Cardiac muscle cell (in vitro differentiated cells and primary cell): ENCODE data around the gene LSM2. TPM values are rescaled to one million over a fixed set of nuclear protein-coding genes. Genes with fewer than 3 reads are reported as not detected.
A peak's percentile ranks its signal among the peaks of the same experiment; 100 is the strongest.

Experiments
- DNase-seq, 2 donors: peaks; one replicate each; pipeline versions ENCODE4 v3.0.0 to v3.0.0-alpha.2; 2010 to 2017; ENCODE audit warnings: low read depth in 1 of 2, low spot score in 1 of 2
- H3K27ac ChIP-seq: fragments of 200-600 bp; sonication (generic); 2 replicates; pipeline ENCODE4 v1.5.1; 2016
- H3K27me3 ChIP-seq: fragments of 200-600 bp; sonication (generic); 2 replicates; pipeline ENCODE4 v1.6.0; 2016; ENCODE audit warnings: control low read depth
- H3K36me3 ChIP-seq: fragments of 200-600 bp; sonication (generic); 2 replicates; pipeline ENCODE4 v1.5.1; 2016; ENCODE audit warnings: control low read depth
- H3K4me1 ChIP-seq: fragments of 200-600 bp; sonication (generic); 2 replicates; pipeline ENCODE4 v1.8.1; 2017; ENCODE audit warnings: low read depth, mild to moderate bottlenecking, mixed run types
- H3K4me3 ChIP-seq: fragments of 200-600 bp; sonication (generic); 2 replicates; pipeline ENCODE4 v1.5.1; 2016; ENCODE audit warnings: mild to moderate bottlenecking
- H3K9me3 ChIP-seq: fragments of 200-600 bp; sonication (generic); 2 replicates; pipeline ENCODE4 v1.5.1; 2017; ENCODE audit warnings: low read depth, mild to moderate bottlenecking, control low read depth
- CTCF ChIP-seq: IDR thresholded peaks from 2 replicates; pipeline ENCODE4 v1.5.1; 2012; ENCODE audit warnings: low read depth, mild to moderate bottlenecking, low read length
- polyA plus RNA-seq: library from polyadenylated mRNA; unstranded; fragments of >200 nt; fragmentation: Nextera tagmentation; extraction: Ambion mirVana; gene quantifications from 2 replicates; pipeline ENCODE4 v1.2.1, GENCODE V29; 2016
- total RNA-seq: library from RNA; depleted of rRNA; stranded (reverse); fragments of >200 nt; gene quantifications from 2 replicates; pipeline ENCODE4 v1.2.3, GENCODE V29; 2016

Gene LSM2
- total and polyA plus RNA-seq, 2 experiments from 2014 or later: 64.2 to 76.8 TPM

GRCh38 chr6:31768363-31769257 lies 38.2 kb downstream of the LSM2 start:
- no peak for TF ChIP-seq CTCF
- Histone ChIP-seq H3K4me1 (peaks cover 1% of the 10 kb centered on the region), H3K36me3 (no peaks in the 10 kb centered on the region), H3K9me3 (no peaks in the 10 kb centered on the region), H3K27me3 (no peaks in the 10 kb centered on the region), H3K4me3 (no peak overlapping the region), H3K27ac (no peak overlapping the region)
- no peak for DNase-seq

- H3K27ac ChIP-seq: no peak overlapping the region
- H3K36me3 ChIP-seq: no peaks in the 10 kb centered on the region
- no peak for TF ChIP-seq CTCF
- H3K4me1 ChIP-seq: peaks cover 5% of the 10 kb centered on the region
- no peak for DNase-seq
- H3K27me3 ChIP-seq: no peaks in the 10 kb centered on the region
- H3K9me3 ChIP-seq: no peaks in the 10 kb centered on the region
- H3K4me3 ChIP-seq: no peak overlapping the region
Observed at GRCh38 chr6:31767096-31767645, 39.6 kb downstream of the LSM2 start.

- DNase-seq: peak; percentile 32 to 56
- H3K27ac ChIP-seq: no peak overlapping the region
- H3K36me3 ChIP-seq: no peaks in the 10 kb centered on the region
- no peaks in the 10 kb centered on the region for H3K27me3 ChIP-seq
- TF ChIP-seq CTCF: no peak
- no peaks in the 10 kb centered on the region for H3K9me3 ChIP-seq
- H3K4me1 ChIP-seq: peaks cover 5% of the 10 kb centered on the region
- no peak overlapping the region for H3K4me3 ChIP-seq
Observed at GRCh38 chr6:31765910-31766794, 40.6 kb downstream of the LSM2 start.

- peaks cover 5% of the 10 kb centered on the region for H3K4me1 ChIP-seq
- DNase-seq: no peak
- no peak overlapping the region for H3K27ac ChIP-seq
- H3K9me3 ChIP-seq: no peaks in the 10 kb centered on the region
- no peaks in the 10 kb centered on the region for H3K36me3 ChIP-seq
- no peaks in the 10 kb centered on the region for H3K27me3 ChIP-seq
- TF ChIP-seq CTCF: no peak
- H3K4me3 ChIP-seq: no peak overlapping the region
Observed at GRCh38 chr6:31765559-31765909, 41.2 kb downstream of the LSM2 start.

- no peak for DNase-seq
- Histone ChIP-seq H3K4me3 (no peak overlapping the region), H3K36me3 (no peaks in the 10 kb centered on the region), H3K27me3 (no peaks in the 10 kb centered on the region), H3K27ac (no peak overlapping the region), H3K4me1 (peaks cover 5% of the 10 kb centered on the region), H3K9me3 (no peaks in the 10 kb centered on the region)
- no peak for TF ChIP-seq CTCF
Observed at GRCh38 chr6:31764198-31764597, 42.6 kb downstream of the LSM2 start.
